Measurements from ENCODE around the gene ADISSP. TPM values are rescaled to one million over a fixed set of nuclear protein-coding genes. Genes with fewer than 3 reads are reported as not detected.

The ADISSP gene
- total and polyA plus RNA-seq, 2 of the 13 experiments (the other 11 are each of a cell fraction or from before 2014, with no cell fraction given), result 38.3 to 90.6 TPM

DNA sequence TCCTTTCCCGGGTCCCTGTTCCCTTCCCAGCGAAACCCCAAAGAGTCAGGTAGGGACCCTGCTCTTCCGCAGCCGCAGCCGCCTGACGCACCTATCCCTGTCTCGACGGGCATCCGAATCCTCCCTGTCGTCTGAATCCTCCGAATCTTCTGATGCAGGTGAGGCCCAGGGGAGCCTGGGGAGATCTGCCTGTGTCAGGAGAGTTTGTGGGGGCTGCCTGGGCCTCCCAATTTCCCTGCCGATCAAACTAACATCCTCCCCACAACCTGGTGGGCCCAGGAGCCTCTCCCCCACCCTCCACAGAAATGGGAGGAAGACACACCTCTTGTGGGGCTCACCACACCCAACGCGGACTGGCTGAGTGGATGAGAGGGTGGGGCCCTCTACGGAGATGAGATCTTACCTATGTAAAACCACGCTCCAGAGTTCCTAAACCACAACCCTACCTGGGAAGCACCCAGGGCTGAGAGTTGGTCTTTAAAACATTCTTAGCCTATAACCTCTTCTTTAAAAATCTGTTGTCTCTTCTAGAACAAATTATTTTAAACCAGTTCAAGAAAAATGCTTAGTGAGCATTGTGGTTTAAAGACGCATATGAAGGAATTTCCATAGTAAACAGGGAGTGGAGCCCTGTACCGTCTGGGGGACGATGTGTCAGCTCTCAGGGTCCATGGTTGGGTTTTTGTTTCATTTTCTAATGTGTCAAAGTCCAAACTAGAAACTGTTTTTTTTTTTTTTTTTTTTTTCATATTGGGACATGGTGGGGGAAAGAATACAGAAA is 30.2 kb upstream of the ADISSP start (continued):
- TF ChIP-seq, protein P1, sequence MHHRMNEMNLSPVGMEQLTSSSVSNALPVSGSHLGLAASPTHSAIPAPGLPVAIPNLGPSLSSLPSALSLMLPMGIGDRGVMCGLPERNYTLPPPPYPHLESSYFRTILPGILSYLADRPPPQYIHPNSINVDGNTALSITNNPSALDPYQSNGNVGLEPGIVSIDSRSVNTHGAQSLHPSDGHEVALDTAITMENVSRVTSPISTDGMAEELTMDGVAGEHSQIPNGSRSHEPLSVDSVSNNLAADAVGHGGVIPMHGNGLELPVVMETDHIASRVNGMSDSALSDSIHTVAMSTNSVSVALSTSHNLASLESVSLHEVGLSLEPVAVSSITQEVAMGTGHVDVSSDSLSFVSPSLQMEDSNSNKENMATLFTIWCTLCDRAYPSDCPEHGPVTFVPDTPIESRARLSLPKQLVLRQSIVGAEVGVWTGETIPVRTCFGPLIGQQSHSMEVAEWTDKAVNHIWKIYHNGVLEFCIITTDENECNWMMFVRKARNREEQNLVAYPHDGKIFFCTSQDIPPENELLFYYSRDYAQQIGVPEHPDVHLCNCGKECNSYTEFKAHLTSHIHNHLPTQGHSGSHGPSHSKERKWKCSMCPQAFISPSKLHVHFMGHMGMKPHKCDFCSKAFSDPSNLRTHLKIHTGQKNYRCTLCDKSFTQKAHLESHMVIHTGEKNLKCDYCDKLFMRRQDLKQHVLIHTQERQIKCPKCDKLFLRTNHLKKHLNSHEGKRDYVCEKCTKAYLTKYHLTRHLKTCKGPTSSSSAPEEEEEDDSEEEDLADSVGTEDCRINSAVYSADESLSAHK (CRISPR knock-in tag; IDR thresholded peaks at IDR 0.05; ENCODE audit: borderline replicate concordance), result no peak
- TF ChIP-seq NCOA5 (CRISPR knock-in tag; IDR thresholded peaks at IDR 0.05) (no peak), AGO2 (optimal IDR thresholded peaks at IDR 0.05; ENCODE audit: low read depth, low read length) (no peak), PTBP1 (IDR thresholded peaks at IDR 0.05; ENCODE audit: low read depth, low read length, poor library complexity, severe bottlenecking) (peak; percentile 74), DNMT3B (CRISPR knock-in tag; conservative IDR thresholded peaks at IDR 0.05) (no peak), GATAD1 (CRISPR knock-in tag; IDR thresholded peaks at IDR 0.05) (no peak), ZNF468 (CRISPR knock-in tag; IDR thresholded peaks at IDR 0.05) (no peak), POLR2AphosphoS2 (IDR thresholded peaks at IDR 0.05; ENCODE audit: low read depth, low read length) (no peak), RFXANK (CRISPR knock-in tag; IDR thresholded peaks at IDR 0.05) (no peak), ZNF616 (CRISPR knock-in tag; IDR thresholded peaks at IDR 0.05; ENCODE audit: low read depth) (no peak), SP140L (CRISPR knock-in tag; IDR thresholded peaks at IDR 0.05; ENCODE audit: borderline replicate concordance) (no peak), ZNF652 (CRISPR knock-in tag; IDR thresholded peaks at IDR 0.05; ENCODE audit: borderline replicate concordance, low read depth) (no peak), JUN (CRISPR knock-in tag; IDR thresholded peaks at IDR 0.05) (no peak), ZNF687 (CRISPR knock-in tag; IDR thresholded peaks at IDR 0.05) (peak; percentile 39), FOXP1 (IDR thresholded peaks at IDR 0.05) (0 out of 2 replicates have a peak, but pooled peaks have one; percentile 16), FOXP1 (CRISPR knock-in tag; IDR thresholded peaks at IDR 0.05) (no peak), ZNF569 (CRISPR knock-in tag; IDR thresholded peaks at IDR 0.05; ENCODE audit: borderline replicate concordance) (no peak), SRSF9 (IDR thresholded peaks at IDR 0.05; ENCODE audit: borderline replicate concordance, insufficient read depth, low read depth, low read length, poor library complexity, severe bottlenecking) (no peak), DNMT1 (CRISPR knock-in tag; IDR thresholded peaks at IDR 0.05) (no peak)
- TF ChIP-seq, protein P2, sequence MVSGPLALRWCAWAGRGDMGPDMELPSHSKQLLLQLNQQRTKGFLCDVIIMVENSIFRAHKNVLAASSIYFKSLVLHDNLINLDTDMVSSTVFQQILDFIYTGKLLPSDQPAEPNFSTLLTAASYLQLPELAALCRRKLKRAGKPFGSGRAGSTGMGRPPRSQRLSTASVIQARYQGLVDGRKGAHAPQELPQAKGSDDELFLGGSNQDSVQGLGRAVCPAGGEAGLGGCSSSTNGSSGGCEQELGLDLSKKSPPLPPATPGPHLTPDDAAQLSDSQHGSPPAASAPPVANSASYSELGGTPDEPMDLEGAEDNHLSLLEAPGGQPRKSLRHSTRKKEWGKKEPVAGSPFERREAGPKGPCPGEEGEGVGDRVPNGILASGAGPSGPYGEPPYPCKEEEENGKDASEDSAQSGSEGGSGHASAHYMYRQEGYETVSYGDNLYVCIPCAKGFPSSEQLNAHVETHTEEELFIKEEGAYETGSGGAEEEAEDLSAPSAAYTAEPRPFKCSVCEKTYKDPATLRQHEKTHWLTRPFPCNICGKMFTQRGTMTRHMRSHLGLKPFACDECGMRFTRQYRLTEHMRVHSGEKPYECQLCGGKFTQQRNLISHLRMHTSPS (CRISPR knock-in tag; IDR thresholded peaks at IDR 0.05; ENCODE audit: low read depth), result no peak
- TF ChIP-seq, protein P3, sequence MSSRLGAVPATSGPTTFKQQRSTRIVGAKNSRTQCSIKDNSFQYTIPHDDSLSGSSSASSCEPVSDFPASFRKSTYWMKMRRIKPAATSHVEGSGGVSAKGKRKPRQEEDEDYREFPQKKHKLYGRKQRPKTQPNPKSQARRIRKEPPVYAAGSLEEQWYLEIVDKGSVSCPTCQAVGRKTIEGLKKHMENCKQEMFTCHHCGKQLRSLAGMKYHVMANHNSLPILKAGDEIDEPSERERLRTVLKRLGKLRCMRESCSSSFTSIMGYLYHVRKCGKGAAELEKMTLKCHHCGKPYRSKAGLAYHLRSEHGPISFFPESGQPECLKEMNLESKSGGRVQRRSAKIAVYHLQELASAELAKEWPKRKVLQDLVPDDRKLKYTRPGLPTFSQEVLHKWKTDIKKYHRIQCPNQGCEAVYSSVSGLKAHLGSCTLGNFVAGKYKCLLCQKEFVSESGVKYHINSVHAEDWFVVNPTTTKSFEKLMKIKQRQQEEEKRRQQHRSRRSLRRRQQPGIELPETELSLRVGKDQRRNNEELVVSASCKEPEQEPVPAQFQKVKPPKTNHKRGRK (CRISPR knock-in tag; IDR thresholded peaks at IDR 0.05), result no peak

Data from HepG2 (cell line).